ENCODE results near the gene SYT17.

The SYT17 gene

GRCh38 chr16:19127205-19127604 lies 40.8 kb upstream of the SYT17 start:
- peaks cover 0 to 5% of the 10 kb centered on the region in 2 experiments for H3K4me1 ChIP-seq (ENCODE audit: control insufficient read depth in 1 of 2, insufficient read depth in 1 of 2, low read depth in 1 of 2, low read length in 1 of 2)
- H3K9me3 ChIP-seq: no peaks in the 10 kb centered on the region
- H3K27me3 ChIP-seq: no peaks in the 10 kb centered on the region
- no peaks in the 10 kb centered on the region for H3K36me3 ChIP-seq
- TF ChIP-seq, protein P1, sequence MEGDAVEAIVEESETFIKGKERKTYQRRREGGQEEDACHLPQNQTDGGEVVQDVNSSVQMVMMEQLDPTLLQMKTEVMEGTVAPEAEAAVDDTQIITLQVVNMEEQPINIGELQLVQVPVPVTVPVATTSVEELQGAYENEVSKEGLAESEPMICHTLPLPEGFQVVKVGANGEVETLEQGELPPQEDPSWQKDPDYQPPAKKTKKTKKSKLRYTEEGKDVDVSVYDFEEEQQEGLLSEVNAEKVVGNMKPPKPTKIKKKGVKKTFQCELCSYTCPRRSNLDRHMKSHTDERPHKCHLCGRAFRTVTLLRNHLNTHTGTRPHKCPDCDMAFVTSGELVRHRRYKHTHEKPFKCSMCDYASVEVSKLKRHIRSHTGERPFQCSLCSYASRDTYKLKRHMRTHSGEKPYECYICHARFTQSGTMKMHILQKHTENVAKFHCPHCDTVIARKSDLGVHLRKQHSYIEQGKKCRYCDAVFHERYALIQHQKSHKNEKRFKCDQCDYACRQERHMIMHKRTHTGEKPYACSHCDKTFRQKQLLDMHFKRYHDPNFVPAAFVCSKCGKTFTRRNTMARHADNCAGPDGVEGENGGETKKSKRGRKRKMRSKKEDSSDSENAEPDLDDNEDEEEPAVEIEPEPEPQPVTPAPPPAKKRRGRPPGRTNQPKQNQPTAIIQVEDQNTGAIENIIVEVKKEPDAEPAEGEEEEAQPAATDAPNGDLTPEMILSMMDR (IDR thresholded peaks at IDR 0.05): no peak
- H3K27ac ChIP-seq: no peak overlapping the region
- no peak overlapping the region for H3K4me3 ChIP-seq (ENCODE audit: low read depth in 1 of 2, low read length in 1 of 2)

DNA sequence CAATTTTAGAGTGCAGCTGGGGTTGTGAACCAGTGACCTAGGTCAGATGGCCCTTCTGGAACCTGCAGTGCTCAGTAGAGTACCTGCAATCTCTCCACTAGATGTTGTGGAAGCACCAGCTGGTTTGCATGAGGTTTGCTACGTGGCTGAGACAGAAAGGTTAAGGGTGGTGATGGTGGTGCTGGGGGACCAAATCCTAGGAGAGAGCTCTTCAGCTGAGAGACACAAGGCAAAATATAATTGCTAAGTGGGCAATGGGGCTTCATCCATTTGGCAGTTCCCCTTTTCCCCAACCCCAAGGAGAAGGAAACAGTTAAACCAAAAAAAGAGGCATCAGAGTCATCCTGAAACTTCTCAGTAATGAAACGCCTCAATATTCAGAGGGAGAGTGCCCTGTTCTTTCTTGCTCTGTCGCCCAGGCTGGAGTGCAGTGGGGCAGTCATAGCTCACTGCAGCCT lies 40.3 kb upstream of the SYT17 start:
- Histone ChIP-seq H3K27me3 (no peaks in the 10 kb centered on the region), H3K4me3 (ENCODE audit: low read depth in 1 of 2, low read length in 1 of 2) (no peak overlapping the region), H3K27ac (no peak overlapping the region), H3K9me3 (no peaks in the 10 kb centered on the region), H3K4me1 (ENCODE audit: control insufficient read depth in 1 of 2, insufficient read depth in 1 of 2, low read depth in 1 of 2, low read length in 1 of 2) (peaks cover 0 to 5% of the 10 kb centered on the region in 2 experiments), H3K36me3 (no peaks in the 10 kb centered on the region)
- TF ChIP-seq, protein P1 (IDR thresholded peaks at IDR 0.05): no peak

DNA sequence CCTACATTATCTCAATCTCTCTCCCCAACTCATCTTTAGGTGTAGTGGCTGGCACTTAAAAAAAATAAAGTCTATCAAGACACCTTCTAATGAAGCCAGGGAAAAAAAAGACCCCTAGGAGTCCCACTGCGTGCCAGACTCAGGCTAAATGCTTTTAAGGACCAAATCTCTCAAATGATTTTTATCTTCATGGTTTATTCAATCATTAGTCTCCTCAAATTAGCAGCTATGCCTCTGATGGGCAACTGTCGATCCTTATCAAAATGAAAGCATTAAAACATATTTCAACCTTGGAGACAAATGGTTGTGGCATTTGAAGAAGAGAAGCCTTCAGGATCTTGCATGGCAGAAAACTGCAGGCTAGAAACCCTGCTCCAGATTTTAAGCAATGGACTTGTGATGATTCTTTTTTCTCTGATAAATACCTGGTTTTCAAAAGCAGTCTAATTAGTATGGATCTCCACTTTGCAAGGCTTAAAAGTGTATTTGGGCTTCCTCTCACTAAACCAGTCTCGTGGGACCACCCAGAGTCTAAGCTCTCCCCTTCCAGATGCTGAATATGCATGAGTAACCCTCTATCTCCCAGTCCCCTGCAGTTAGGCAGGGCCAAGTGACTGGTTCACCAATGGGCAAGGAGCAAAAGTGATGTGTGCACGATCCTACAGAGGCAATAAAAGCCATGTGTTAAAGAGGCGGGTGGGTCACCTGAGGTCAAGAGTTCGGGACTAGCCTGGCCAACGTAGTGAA lies 39.4 kb upstream of the SYT17 start:
- no peak overlapping the region for H3K4me3 ChIP-seq (ENCODE audit: low read depth in 1 of 2, low read length in 1 of 2)
- H3K27me3 ChIP-seq: no peaks in the 10 kb centered on the region
- peaks cover 0 to 5% of the 10 kb centered on the region in 2 experiments for H3K4me1 ChIP-seq (ENCODE audit: control insufficient read depth in 1 of 2, insufficient read depth in 1 of 2, low read depth in 1 of 2, low read length in 1 of 2)
- H3K27ac ChIP-seq: no peak overlapping the region
- H3K9me3 ChIP-seq: no peaks in the 10 kb centered on the region
- TF ChIP-seq, protein P1 (IDR thresholded peaks at IDR 0.05): no peak
- H3K36me3 ChIP-seq: no peaks in the 10 kb centered on the region

DNA sequence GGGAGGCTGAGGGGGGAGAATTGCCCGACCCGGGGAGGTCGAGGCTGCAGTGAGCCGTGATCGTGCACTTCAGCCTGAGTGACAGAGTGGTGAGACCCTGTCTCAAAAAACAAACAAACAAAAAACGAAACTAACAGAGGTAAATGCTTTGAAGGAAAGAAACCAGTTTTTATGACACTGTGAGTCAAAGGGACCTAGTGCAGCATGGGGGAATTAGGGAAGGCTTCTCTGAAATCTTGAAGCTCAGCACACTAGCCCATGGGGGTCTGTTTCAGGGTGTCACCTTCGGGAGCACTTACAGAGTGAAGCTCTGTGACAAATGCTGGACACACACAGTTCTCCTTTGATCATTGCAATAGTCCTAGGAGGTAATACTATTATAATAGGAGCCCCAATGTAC lies 37.7 kb upstream of the SYT17 start:
- H3K27ac ChIP-seq: no peak overlapping the region

DNA sequence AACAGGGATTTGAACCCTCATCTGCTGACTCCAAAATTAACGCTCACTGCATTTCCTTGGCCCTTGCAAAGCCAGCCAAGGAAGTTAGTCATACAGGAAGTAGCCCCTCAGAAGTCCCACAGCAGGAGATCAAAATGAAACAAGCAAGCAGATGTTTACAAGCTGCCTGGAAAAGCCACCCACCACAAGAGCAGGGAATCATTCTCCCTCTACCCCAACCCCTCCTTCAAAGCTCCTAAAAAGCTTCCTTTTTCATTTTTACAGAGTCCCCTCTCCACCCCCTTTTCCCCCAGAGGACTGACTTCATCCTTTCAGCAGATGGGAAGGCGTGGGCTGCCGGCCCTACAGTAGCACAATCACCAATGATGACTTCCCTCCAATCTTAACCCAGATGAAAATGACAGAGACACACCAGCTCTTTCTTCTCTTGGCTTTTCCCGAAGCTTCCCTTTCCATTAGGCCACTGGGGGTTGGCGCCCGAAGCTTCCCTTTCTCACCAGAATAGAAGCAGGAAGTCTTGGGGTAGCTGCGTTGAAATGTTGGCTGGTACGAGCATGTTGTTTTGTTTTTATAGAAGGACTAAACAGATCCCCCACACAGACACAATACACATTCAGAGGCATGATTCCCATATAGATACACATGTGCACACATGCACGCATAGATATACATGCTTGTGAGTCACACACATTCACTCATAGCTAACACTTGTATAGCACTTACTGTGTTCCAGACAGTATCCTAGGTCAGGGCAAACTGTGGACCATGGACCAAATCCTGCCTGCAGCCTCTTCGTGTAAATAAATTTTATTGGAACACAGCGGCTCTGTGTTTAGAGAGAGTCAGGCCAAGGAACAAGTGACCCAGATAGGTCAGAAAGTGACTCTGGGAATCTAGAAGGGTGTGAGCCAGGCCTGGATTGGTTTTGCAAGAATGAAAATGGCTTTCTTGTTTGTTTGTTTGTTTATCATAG lies 36.9 kb upstream of the SYT17 start:
- H3K9me3 ChIP-seq: no peaks in the 10 kb centered on the region
- H3K4me1 ChIP-seq (ENCODE audit: control insufficient read depth in 1 of 2, insufficient read depth in 1 of 2, low read depth in 1 of 2, low read length in 1 of 2): peaks cover 0 to 5% of the 10 kb centered on the region in 2 experiments
- no peak overlapping the region for H3K27ac ChIP-seq
- no peak overlapping the region for H3K4me3 ChIP-seq (ENCODE audit: low read depth in 1 of 2, low read length in 1 of 2)
- H3K36me3 ChIP-seq: no peaks in the 10 kb centered on the region
- TF ChIP-seq, protein P1 (IDR thresholded peaks at IDR 0.05): no peak
- no peaks in the 10 kb centered on the region for H3K27me3 ChIP-seq

More for the DNA sequence above, 37.7 kb upstream of the SYT17 start:
- Histone ChIP-seq H3K36me3 (no peaks in the 10 kb centered on the region), H3K9me3 (no peaks in the 10 kb centered on the region), H3K4me3 (ENCODE audit: low read depth in 1 of 2, low read length in 1 of 2) (no peak overlapping the region), H3K4me1 (ENCODE audit: control insufficient read depth in 1 of 2, insufficient read depth in 1 of 2, low read depth in 1 of 2, low read length in 1 of 2) (peaks cover 0 to 5% of the 10 kb centered on the region in 2 experiments), H3K27me3 (no peaks in the 10 kb centered on the region)
- TF ChIP-seq, protein P1 (IDR thresholded peaks at IDR 0.05): no peak
